HUES64 (cell line): ENCODE results near the gene SEMA5A.

Experiments used
- H3K27ac ChIP-seq: 2 replicates; pipeline ENCODE4 v1.7.0; 2013; ENCODE audit warnings: low read depth, low read length, inconsistent platforms
- H3K27me3 ChIP-seq: 2 replicates; pipeline ENCODE4 v1.6.1; 2013; ENCODE audit warnings: mild to moderate bottlenecking, low read length; ENCODE audit not compliant: insufficient read depth
- H3K36me3 ChIP-seq: 2 replicates; pipeline ENCODE4 v1.6.1; 2013; ENCODE audit warnings: mild to moderate bottlenecking, low read length; ENCODE audit not compliant: insufficient read depth
- H3K4me1 ChIP-seq: 2 replicates; pipeline ENCODE4 v1.6.1; 2013; ENCODE audit warnings: mild to moderate bottlenecking, low read length, moderate library complexity; ENCODE audit not compliant: insufficient read depth
- H3K4me3 ChIP-seq: 2 replicates; pipeline ENCODE4 v1.5.1; 2013; ENCODE audit warnings: mild to moderate bottlenecking, low read length, moderate library complexity
- H3K9ac ChIP-seq: 2 replicates; pipeline ENCODE4 v1.6.1; 2013; ENCODE audit warnings: mild to moderate bottlenecking, low read depth, low read length
- H3K9me3 ChIP-seq: 2 replicates; pipeline ENCODE4 v1.6.1; 2013; ENCODE audit warnings: low read depth, low read length; ENCODE audit not compliant: insufficient read depth
- WGBS: fragments of 150-250, 120-280 bp; methylation state at CpG from one replicate; pipeline ENCODE4 v1.1.7; 2013; ENCODE audit warnings: missing lambda C conversion rate; 5-methylcytosine and 5-hydroxymethylcytosine counted together

SEMA5A gene

GRCh38 chr5:9126490-9126889, 419.4 kb downstream of the SEMA5A start:
- no peaks in the 10 kb centered on the region for H3K9me3 ChIP-seq
- no peaks in the 10 kb centered on the region for H3K4me1 ChIP-seq
- H3K9ac ChIP-seq = no peak overlapping the region
- H3K36me3 ChIP-seq = no peaks in the 10 kb centered on the region
- H3K27ac ChIP-seq = no peak overlapping the region
- no peaks in the 10 kb centered on the region for H3K27me3 ChIP-seq
- 80% methylated on average over 2 of the region's 2 CpGs for WGBS
- no peak overlapping the region for H3K4me3 ChIP-seq

GRCh38 chr5:9125852-9126251, 420.0 kb downstream of the SEMA5A start:
- Histone ChIP-seq H3K9ac (no peak overlapping the region), H3K4me3 (no peak overlapping the region), H3K27me3 (no peaks in the 10 kb centered on the region), H3K36me3 (no peaks in the 10 kb centered on the region), H3K27ac (no peak overlapping the region), H3K4me1 (no peaks in the 10 kb centered on the region), H3K9me3 (no peaks in the 10 kb centered on the region)
- 93% methylated on average over 3 of the region's 3 CpGs for WGBS

GRCh38 chr5:9124838-9125237, 421.0 kb downstream of the SEMA5A start:
- Histone ChIP-seq H3K36me3 (no peaks in the 10 kb centered on the region), H3K9ac (no peak overlapping the region), H3K4me1 (no peaks in the 10 kb centered on the region), H3K9me3 (no peaks in the 10 kb centered on the region), H3K4me3 (no peak overlapping the region), H3K27me3 (no peaks in the 10 kb centered on the region), H3K27ac (no peak overlapping the region)
- 99% methylated on average over 6 of the region's 6 CpGs for WGBS

GRCh38 chr5:9124071-9124470, 421.8 kb downstream of the SEMA5A start:
- Histone ChIP-seq H3K9me3 (no peaks in the 10 kb centered on the region), H3K36me3 (no peaks in the 10 kb centered on the region), H3K27me3 (no peaks in the 10 kb centered on the region), H3K4me1 (no peaks in the 10 kb centered on the region), H3K4me3 (no peak overlapping the region), H3K9ac (no peak overlapping the region), H3K27ac (no peak overlapping the region)
- WGBS = 82% methylated on average over 3 of the region's 3 CpGs

GRCh38 chr5:9122528-9122927, 423.3 kb downstream of the SEMA5A start:
- H3K27ac ChIP-seq = no peak overlapping the region
- H3K4me1 ChIP-seq = no peaks in the 10 kb centered on the region
- no peaks in the 10 kb centered on the region for H3K9me3 ChIP-seq
- no peak overlapping the region for H3K4me3 ChIP-seq
- 96% methylated on average over 16 of the region's 16 CpGs for WGBS
- H3K36me3 ChIP-seq = no peaks in the 10 kb centered on the region
- H3K9ac ChIP-seq = no peak overlapping the region
- H3K27me3 ChIP-seq = no peaks in the 10 kb centered on the region

- H3K4me3 ChIP-seq = no peak overlapping the region
- no peaks in the 10 kb centered on the region for H3K9me3 ChIP-seq
- H3K9ac ChIP-seq = no peak overlapping the region
- no peaks in the 10 kb centered on the region for H3K27me3 ChIP-seq
- no peaks in the 10 kb centered on the region for H3K4me1 ChIP-seq
- H3K27ac ChIP-seq = no peak overlapping the region
- whole genome bisulfite sequencing = 89% methylated on average over 1 of the region's 1 CpG
- H3K36me3 ChIP-seq = no peaks in the 10 kb centered on the region
These were observed 424.3 kb downstream of the SEMA5A start for GRCh38 chr5:9121597-9121996.

- WGBS = 94% methylated on average over 22 of the region's 22 CpGs
- Histone ChIP-seq H3K9me3 (no peaks in the 10 kb centered on the region), H3K9ac (no peak overlapping the region), H3K27me3 (no peaks in the 10 kb centered on the region), H3K4me3 (no peak overlapping the region), H3K27ac (no peak overlapping the region), H3K4me1 (no peaks in the 10 kb centered on the region), H3K36me3 (no peaks in the 10 kb centered on the region)
These were observed 427.0 kb downstream of the SEMA5A start for GRCh38 chr5:9118852-9119251.

- no peak overlapping the region for H3K9ac ChIP-seq
- no peaks in the 10 kb centered on the region for H3K27me3 ChIP-seq
- no peak overlapping the region for H3K4me3 ChIP-seq
- H3K27ac ChIP-seq = no peak overlapping the region
- H3K36me3 ChIP-seq = no peaks in the 10 kb centered on the region
- peaks cover 2% of the 10 kb centered on the region; the same call in 1 of the 2 replicates for H3K9me3 ChIP-seq
- H3K4me1 ChIP-seq = no peaks in the 10 kb centered on the region
- 87% methylated on average over 1 of the region's 1 CpG for WGBS
These were observed 430.8 kb downstream of the SEMA5A start for GRCh38 chr5:9115093-9115492.

- 97% methylated on average over 4 of the region's 4 CpGs for WGBS
These were observed 433.2 kb downstream of the SEMA5A start for GRCh38 chr5:9112520-9113291.

GRCh38 chr5:9108162-9108561, 437.7 kb downstream of the SEMA5A start:
- H3K9me3 ChIP-seq = no peaks in the 10 kb centered on the region
- H3K4me3 ChIP-seq = no peak overlapping the region
- no peaks in the 10 kb centered on the region for H3K27me3 ChIP-seq
- no peak overlapping the region for H3K9ac ChIP-seq
- 94% methylated on average over 6 of the region's 6 CpGs for WGBS
- no peaks in the 10 kb centered on the region for H3K4me1 ChIP-seq
- H3K36me3 ChIP-seq = 0 out of 2 replicates have a peak, but pooled peaks cover 4% of the 10 kb centered on the region
- no peak overlapping the region for H3K27ac ChIP-seq

More at GRCh38 chr5:9112520-9113291, 433.2 kb downstream of the SEMA5A start:
- no peak overlapping the region for H3K27ac ChIP-seq
- H3K36me3 ChIP-seq = 0 out of 2 replicates have a peak, but pooled peaks cover under 1% of the 10 kb centered on the region
- H3K9ac ChIP-seq = no peak overlapping the region
- no peak overlapping the region for H3K4me3 ChIP-seq
- H3K9me3 ChIP-seq = peaks cover 2% of the 10 kb centered on the region; the same call in 1 of the 2 replicates
- no peaks in the 10 kb centered on the region for H3K4me1 ChIP-seq
- H3K27me3 ChIP-seq = no peaks in the 10 kb centered on the region

GRCh38 chr5:9105851-9106250, 440.0 kb downstream of the SEMA5A start:
- Histone ChIP-seq H3K27me3 (no peaks in the 10 kb centered on the region), H3K9me3 (no peaks in the 10 kb centered on the region), H3K27ac (no peak overlapping the region), H3K9ac (no peak overlapping the region), H3K4me3 (no peak overlapping the region), H3K4me1 (no peaks in the 10 kb centered on the region), H3K36me3 (0 out of 2 replicates have a peak, but pooled peaks cover 4% of the 10 kb centered on the region)
- WGBS = 93% methylated on average over 3 of the region's 3 CpGs
